HUES64 (cell line): ENCODE results near the gene PTPRN2.

ENCODE experiments used
- H3K27ac ChIP-seq: 2 replicates; pipeline ENCODE4 v1.7.0; 2013; ENCODE audit warnings: low read depth, low read length, inconsistent platforms
- H3K27me3 ChIP-seq: 2 replicates; pipeline ENCODE4 v1.6.1; 2013; ENCODE audit warnings: mild to moderate bottlenecking, low read length; ENCODE audit not compliant: insufficient read depth
- H3K36me3 ChIP-seq: 2 replicates; pipeline ENCODE4 v1.6.1; 2013; ENCODE audit warnings: mild to moderate bottlenecking, low read length; ENCODE audit not compliant: insufficient read depth
- H3K4me1 ChIP-seq: 2 replicates; pipeline ENCODE4 v1.6.1; 2013; ENCODE audit warnings: mild to moderate bottlenecking, low read length, moderate library complexity; ENCODE audit not compliant: insufficient read depth
- H3K4me3 ChIP-seq: 2 replicates; pipeline ENCODE4 v1.5.1; 2013; ENCODE audit warnings: mild to moderate bottlenecking, low read length, moderate library complexity
- H3K9ac ChIP-seq: 2 replicates; pipeline ENCODE4 v1.6.1; 2013; ENCODE audit warnings: mild to moderate bottlenecking, low read depth, low read length
- H3K9me3 ChIP-seq: 2 replicates; pipeline ENCODE4 v1.6.1; 2013; ENCODE audit warnings: low read depth, low read length; ENCODE audit not compliant: insufficient read depth
- WGBS: fragments of 150-250, 120-280 bp; methylation state at CpG from one replicate; pipeline ENCODE4 v1.1.7; 2013; ENCODE audit warnings: missing lambda C conversion rate; 5-methylcytosine and 5-hydroxymethylcytosine counted together

PTPRN2 gene

GRCh38 chr7:158009886-158010285 lies 577.7 kb downstream of the PTPRN2 start:
- H3K27ac ChIP-seq, result no peak overlapping the region
- 57% methylated on average over 9 of the region's 9 CpGs for WGBS
- no peak overlapping the region for H3K4me3 ChIP-seq
- H3K4me1 ChIP-seq, result no peaks in the 10 kb centered on the region
- H3K27me3 ChIP-seq, result no peaks in the 10 kb centered on the region
- peaks cover 92% of the 10 kb centered on the region for H3K9me3 ChIP-seq
- no peak overlapping the region for H3K9ac ChIP-seq
- H3K36me3 ChIP-seq, result no peaks in the 10 kb centered on the region

DNA sequence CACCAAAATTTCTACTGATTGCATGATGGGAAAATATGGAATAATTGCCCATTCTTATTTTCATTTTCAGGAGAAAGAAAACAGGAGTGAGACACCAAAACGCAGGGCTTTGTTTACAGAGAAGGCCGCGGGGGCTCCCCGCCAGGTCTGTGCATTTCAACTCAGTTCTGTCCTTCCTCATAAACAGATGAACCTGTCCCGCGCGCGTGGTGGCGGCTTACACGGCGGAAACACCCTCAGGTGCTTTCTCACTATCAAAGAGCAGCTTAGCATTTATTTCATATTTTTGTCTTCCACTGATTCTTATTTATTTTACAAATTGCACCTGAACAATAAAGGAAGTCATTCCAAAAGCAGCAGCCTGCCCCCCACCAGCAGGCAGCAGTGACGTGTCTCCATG lies 579.4 kb downstream of the PTPRN2 start:
- Histone ChIP-seq H3K27me3 (no peaks in the 10 kb centered on the region), H3K36me3 (no peaks in the 10 kb centered on the region), H3K9me3 (peaks cover 97% of the 10 kb centered on the region), H3K9ac (no peak overlapping the region), H3K4me3 (no peak overlapping the region), H3K27ac (no peak overlapping the region), H3K4me1 (no peaks in the 10 kb centered on the region)
- 88% methylated on average over 12 of the region's 12 CpGs for WGBS

DNA sequence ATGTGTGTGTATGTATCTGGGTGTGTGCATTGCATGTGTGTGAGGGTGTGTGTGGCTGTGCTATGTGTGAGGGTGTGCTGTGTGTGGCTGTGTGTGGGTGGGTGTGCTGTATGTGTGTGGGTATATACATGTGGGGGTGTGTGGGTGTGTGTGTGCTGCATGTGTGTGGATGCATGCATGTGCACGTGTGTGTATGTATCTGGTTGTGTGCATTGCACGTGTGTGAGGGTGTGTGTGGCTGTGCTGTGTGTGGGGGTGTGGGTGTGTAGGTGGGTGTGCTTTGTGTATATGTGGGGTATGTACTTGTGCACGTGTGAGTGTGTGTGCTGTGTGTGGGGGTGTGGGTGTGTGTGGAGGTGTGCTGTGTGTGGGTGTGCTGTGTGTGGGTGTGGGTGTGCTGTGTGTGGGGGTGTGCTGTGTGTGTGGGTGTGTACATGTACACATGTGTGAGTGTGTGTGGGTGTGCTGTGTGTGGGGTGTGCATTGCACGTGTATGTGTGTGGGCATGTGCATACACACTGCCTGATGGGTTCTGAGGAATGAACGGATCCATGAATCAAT lies 579.8 kb downstream of the PTPRN2 start:
- no peak overlapping the region for H3K9ac ChIP-seq
- H3K9me3 ChIP-seq, result peaks cover 94% of the 10 kb centered on the region
- H3K4me1 ChIP-seq, result no peaks in the 10 kb centered on the region
- WGBS, result 60% methylated on average over 4 of the region's 5 CpGs
- no peak overlapping the region for H3K27ac ChIP-seq
- no peaks in the 10 kb centered on the region for H3K36me3 ChIP-seq
- H3K27me3 ChIP-seq, result no peaks in the 10 kb centered on the region
- H3K4me3 ChIP-seq, result no peak overlapping the region

DNA sequence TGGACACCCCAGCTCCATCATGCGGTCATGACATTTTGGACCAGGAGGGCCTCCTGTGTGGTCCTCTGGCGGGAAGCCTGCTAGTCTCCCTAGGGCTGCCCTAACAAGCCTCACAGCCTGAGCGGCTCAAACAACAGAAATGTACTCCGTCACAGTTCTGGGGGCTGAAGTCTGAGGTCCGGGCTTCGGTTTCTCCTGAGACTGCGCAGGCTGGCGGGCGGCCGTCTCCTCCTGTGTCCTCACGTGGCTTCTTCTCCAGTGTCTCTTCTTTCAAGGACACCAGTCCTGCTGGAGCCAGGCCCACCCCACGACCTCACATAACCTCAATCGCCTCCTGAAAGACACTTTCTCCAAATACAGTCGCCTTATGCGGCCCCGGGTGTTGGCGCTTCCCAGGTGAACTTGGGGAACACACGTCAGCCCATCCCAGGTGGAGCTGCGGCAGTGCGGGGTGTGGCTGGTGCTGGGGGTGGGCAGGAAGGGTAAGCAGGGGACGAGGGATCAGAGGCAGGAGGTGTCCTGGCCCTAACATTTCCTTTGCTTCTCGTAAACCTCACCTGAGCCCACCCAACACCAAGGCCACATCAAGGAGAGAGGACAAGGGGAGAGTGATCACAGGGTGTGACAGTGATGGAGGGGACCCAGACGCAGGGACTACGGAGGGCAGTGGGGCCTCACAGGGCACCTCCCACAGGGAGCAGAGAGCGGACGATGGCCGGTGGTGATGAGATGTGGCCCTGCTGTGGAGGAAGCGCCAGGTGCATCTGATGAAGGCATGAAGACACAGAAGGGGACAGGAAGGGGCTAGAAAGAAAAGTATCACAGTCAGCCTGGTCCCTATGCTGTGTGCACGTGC lies 580.6 kb downstream of the PTPRN2 start:
- 86% methylated on average over 27 of the region's 29 CpGs for WGBS
- H3K9me3 ChIP-seq, result peaks cover 94% of the 10 kb centered on the region
- no peak overlapping the region for H3K27ac ChIP-seq
- H3K9ac ChIP-seq, result no peak overlapping the region
- H3K36me3 ChIP-seq, result no peaks in the 10 kb centered on the region
- no peak overlapping the region for H3K4me3 ChIP-seq
- no peaks in the 10 kb centered on the region for H3K27me3 ChIP-seq
- H3K4me1 ChIP-seq, result no peaks in the 10 kb centered on the region

DNA sequence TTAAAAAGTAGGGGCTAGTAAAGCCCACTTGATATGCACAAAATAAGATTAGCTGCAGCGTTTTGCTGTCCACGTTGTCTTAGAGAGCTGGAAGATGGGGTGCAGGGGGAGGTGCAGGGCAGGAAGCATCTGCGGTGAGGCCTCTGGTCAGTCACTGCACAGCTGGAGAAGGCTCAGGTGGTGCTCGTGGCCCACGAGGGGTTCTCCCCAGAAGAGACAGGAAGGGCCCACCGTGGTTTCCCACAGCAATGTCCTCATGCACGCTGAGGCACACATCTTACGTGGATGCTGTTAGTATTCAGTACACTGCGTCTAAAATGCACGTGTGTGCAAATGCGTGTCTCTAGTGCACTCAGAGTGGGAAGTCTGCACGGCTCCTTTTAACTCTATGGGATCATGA lies 582.1 kb downstream of the PTPRN2 start:
- no peaks in the 10 kb centered on the region for H3K4me1 ChIP-seq
- no peak overlapping the region for H3K9ac ChIP-seq
- no peak overlapping the region for H3K4me3 ChIP-seq
- H3K27ac ChIP-seq, result no peak overlapping the region
- H3K9me3 ChIP-seq, result peaks cover 88% of the 10 kb centered on the region
- WGBS, result 79% methylated on average over 12 of the region's 12 CpGs
- H3K27me3 ChIP-seq, result no peaks in the 10 kb centered on the region
- no peaks in the 10 kb centered on the region for H3K36me3 ChIP-seq

- Histone ChIP-seq H3K4me3 (no peak overlapping the region), H3K27ac (no peak overlapping the region), H3K4me1 (no peaks in the 10 kb centered on the region), H3K9ac (no peak overlapping the region), H3K9me3 (peaks cover 86% of the 10 kb centered on the region), H3K27me3 (no peaks in the 10 kb centered on the region), H3K36me3 (no peaks in the 10 kb centered on the region)
- 67% methylated on average over 1 of the region's 2 CpGs for WGBS
These were observed 583.5 kb downstream of the PTPRN2 start for GRCh38 chr7:158004123-158004490.

DNA sequence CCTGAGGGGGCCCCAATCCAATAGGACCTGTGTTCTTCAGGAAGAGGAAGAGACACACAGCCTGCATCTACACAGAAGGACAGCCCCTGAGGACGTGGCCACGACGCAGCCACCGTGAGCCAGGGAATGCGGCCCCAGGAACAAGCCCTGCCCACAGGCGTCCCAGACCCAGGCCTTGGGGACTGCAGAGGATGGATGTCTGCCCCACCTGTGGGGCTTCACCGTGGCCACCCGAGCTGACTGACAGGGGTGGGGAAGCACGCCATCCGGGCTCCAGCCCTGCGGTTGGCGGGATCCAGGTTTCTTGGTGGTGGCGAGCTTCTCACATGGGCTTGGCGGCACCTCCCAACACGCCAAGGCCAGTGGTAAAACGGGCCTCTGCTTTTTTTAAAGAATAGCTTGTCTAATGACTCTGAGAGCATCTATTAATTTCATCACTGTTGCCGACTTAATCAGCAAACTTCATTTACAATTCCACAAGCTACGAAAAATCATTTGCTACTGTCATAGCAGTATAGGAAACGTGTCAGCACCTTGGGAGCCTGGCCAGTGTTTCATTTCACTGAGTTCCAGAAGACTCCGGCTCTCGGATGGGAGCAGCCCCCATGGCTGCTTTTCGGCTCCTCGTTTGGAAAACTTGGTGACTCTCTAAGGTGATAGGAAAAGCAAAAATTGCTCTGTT lies 584.0 kb downstream of the PTPRN2 start:
- H3K9me3 ChIP-seq, result peaks cover 85% of the 10 kb centered on the region
- H3K27ac ChIP-seq, result no peak overlapping the region
- no peaks in the 10 kb centered on the region for H3K36me3 ChIP-seq
- H3K4me3 ChIP-seq, result no peak overlapping the region
- no peak overlapping the region for H3K9ac ChIP-seq
- H3K4me1 ChIP-seq, result no peaks in the 10 kb centered on the region
- H3K27me3 ChIP-seq, result no peaks in the 10 kb centered on the region
- WGBS, result 87% methylated on average over 23 of the region's 23 CpGs

DNA sequence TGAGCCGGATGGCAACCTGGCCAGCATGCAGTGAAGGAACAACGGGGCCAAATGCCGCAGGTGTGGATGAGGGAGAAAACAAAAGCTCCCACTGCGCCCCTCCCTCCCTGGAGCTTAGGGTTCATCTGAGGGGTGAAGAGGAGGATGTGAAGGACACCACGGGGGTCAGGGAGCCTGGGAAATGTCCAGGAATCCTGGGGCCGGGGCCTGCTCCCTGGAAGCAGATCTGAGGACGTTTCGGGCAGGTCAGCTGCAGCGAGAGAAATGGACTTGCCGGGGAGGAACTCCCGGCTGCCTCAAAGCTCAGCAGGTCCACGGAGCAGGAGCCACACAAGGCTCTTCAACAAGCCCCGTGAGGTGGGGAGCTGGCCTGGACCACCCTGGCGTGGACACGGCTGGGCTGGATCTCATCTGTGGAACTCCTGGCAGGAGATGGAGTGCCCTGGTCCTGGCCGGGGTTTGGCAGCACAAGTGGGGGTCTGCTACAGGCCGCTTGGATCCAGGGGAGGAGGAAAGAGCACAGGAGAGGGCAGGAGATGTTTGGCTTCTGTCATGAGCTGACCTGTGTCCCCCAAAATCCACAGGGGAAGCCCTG lies 585.0 kb downstream of the PTPRN2 start:
- Histone ChIP-seq H3K27me3 (no peaks in the 10 kb centered on the region), H3K4me1 (no peaks in the 10 kb centered on the region), H3K36me3 (no peaks in the 10 kb centered on the region), H3K27ac (no peak overlapping the region), H3K9ac (no peak overlapping the region), H3K9me3 (peaks cover 80% of the 10 kb centered on the region), H3K4me3 (no peak overlapping the region)
- 90% methylated on average over 17 of the region's 17 CpGs for WGBS

DNA sequence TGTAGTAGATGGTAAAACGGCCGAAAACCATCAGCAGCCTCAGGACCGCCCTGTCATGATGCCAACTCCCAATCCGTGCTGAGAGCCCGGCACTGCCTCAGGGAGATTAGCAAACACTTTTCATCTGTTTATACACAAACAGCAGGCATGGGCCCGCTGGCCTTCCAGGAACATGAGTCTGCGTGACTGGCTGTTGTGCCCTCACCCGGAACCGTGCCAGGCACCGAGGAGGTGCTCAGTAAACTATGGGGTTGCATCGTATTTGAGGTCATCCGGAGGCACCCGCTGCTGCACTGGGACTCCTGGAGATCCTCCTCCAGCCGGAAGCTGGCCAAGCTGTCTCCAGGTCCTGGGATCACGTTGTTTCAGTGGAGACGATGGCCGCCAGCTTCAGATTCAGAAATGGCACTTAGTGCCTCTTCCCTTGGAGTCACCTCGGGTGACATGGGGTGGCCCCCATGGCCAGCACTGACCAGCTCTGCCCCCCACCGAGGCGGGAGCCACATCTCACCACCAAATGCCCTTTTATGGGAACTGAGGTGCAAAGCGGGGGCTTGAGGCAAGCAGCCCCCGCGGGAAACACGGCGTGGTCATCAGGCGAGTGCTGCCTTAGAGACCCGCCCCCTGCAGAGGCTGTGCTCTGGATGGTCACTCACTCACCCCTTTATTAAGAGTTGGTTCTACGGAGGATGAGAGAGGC lies 585.9 kb downstream of the PTPRN2 start:
- Histone ChIP-seq H3K27ac (no peak overlapping the region), H3K9ac (no peak overlapping the region), H3K36me3 (no peaks in the 10 kb centered on the region), H3K4me1 (no peaks in the 10 kb centered on the region), H3K9me3 (peaks cover 80% of the 10 kb centered on the region), H3K27me3 (no peaks in the 10 kb centered on the region), H3K4me3 (no peak overlapping the region)
- WGBS, result 92% methylated on average over 28 of the region's 28 CpGs

GRCh38 chr7:158001003-158001402 lies 586.6 kb downstream of the PTPRN2 start:
- Histone ChIP-seq H3K4me3 (no peak overlapping the region), H3K4me1 (no peaks in the 10 kb centered on the region), H3K9ac (no peak overlapping the region), H3K27ac (no peak overlapping the region), H3K27me3 (no peaks in the 10 kb centered on the region), H3K9me3 (peaks cover 79% of the 10 kb centered on the region), H3K36me3 (no peaks in the 10 kb centered on the region)
- WGBS, result 88% methylated on average over 9 of the region's 12 CpGs

GRCh38 chr7:158000160-158000559 lies 587.5 kb downstream of the PTPRN2 start:
- Histone ChIP-seq H3K36me3 (no peaks in the 10 kb centered on the region), H3K27ac (no peak overlapping the region), H3K4me1 (no peaks in the 10 kb centered on the region), H3K9ac (no peak overlapping the region), H3K9me3 (peaks cover 80% of the 10 kb centered on the region), H3K4me3 (no peak overlapping the region), H3K27me3 (no peaks in the 10 kb centered on the region)
- WGBS, result 98% methylated on average over 6 of the region's 6 CpGs
